ENCODE results near the gene PTGIR. TPM values are rescaled to one million over a fixed set of nuclear protein-coding genes. Genes with fewer than 3 reads are reported as not detected.

PTGIR gene
- total RNA-seq, result 1 to 10 TPM in 3 of 4 donors, under 1 TPM in 1; 0.94 to 2.9 (median 2.3) TPM

- no peak for TF ChIP-seq CTCF (IDR thresholded peaks at IDR 0.05; ENCODE audit: low read depth)
These were observed at the start of gene PTGIR for GRCh38 chr19:46624958-46625661. TSS of gene PTGIR (minus strand) at chr19:46625089. CDS start at chr19:46624225, 864 bp downstream.

GRCh38 chr19:46670813-46671212 lies 45.9 kb upstream of the PTGIR start:
- no peak for TF ChIP-seq CTCF (IDR thresholded peaks at IDR 0.05; ENCODE audit: low read depth)

GRCh38 chr19:46668662-46669061 lies 43.8 kb upstream of the PTGIR start:
- no peak for TF ChIP-seq CTCF (IDR thresholded peaks at IDR 0.05; ENCODE audit: low read depth)

GRCh38 chr19:46665072-46665471 lies 40.2 kb upstream of the PTGIR start:
- no peak for TF ChIP-seq CTCF (IDR thresholded peaks at IDR 0.05; ENCODE audit: low read depth)

- TF ChIP-seq CTCF (IDR thresholded peaks at IDR 0.05; ENCODE audit: low read depth), result no peak
These were observed 37.1 kb upstream of the PTGIR start for GRCh38 chr19:46661735-46662592.

GRCh38 chr19:46661020-46661731 lies 36.3 kb upstream of the PTGIR start, which contains the start of gene DACT3:
TSS of gene DACT3 (minus strand) at chr19:46661182. CDS start at chr19:46661064, 118 bp downstream.
- TF ChIP-seq CTCF (IDR thresholded peaks at IDR 0.05; ENCODE audit: low read depth), result no peak

All from subcutaneous adipose tissue (tissue), 4 donors.